IPS-20b (cell line): ENCODE results near the gene MAGI2.

Source experiments
- H3K27ac ChIP-seq: one replicate; pipeline ENCODE4 v1.5.1; 2013; ENCODE audit warnings: low read length
- H3K27me3 ChIP-seq: 2 replicates; pipeline ENCODE4 v1.6.1; 2013; ENCODE audit warnings: mild to moderate bottlenecking, low read length, inconsistent platforms; ENCODE audit not compliant: insufficient read depth
- H3K36me3 ChIP-seq: 2 replicates; pipeline ENCODE4 v1.6.1; 2013; ENCODE audit warnings: low read depth, mild to moderate bottlenecking, inconsistent platforms, low read length, moderate library complexity; ENCODE audit not compliant: insufficient read depth
- H3K4me1 ChIP-seq: 2 replicates; pipeline ENCODE4 v1.6.1; 2013; ENCODE audit warnings: mild to moderate bottlenecking, control low read depth, inconsistent platforms, low read length, moderate library complexity; ENCODE audit not compliant: insufficient read depth
- H3K4me3 ChIP-seq: 2 replicates; pipeline ENCODE4 v1.5.1; 2013; ENCODE audit warnings: mild to moderate bottlenecking, low read length, inconsistent platforms
- H3K9ac ChIP-seq: 2 replicates; pipeline ENCODE4 v1.6.1; 2013; ENCODE audit warnings: low read depth, mild to moderate bottlenecking, inconsistent platforms, low read length, moderate library complexity
- H3K9me3 ChIP-seq: 2 replicates; pipeline ENCODE4 v1.6.1; 2013; ENCODE audit warnings: mild to moderate bottlenecking, low read depth, low read length, inconsistent platforms; ENCODE audit not compliant: insufficient read depth

MAGI2 gene

GRCh38 chr7:78130446-78131215 is 1322.8 kb downstream of the MAGI2 start:
- H3K4me1 ChIP-seq, result peaks cover 20% of the 10 kb centered on the region; the same call in 1 of the 2 replicates
- no peak overlapping the region for H3K4me3 ChIP-seq
- H3K36me3 ChIP-seq, result no peaks in the 10 kb centered on the region; the same call in 1 of the 2 replicates
- H3K27me3 ChIP-seq, result no peaks in the 10 kb centered on the region
- H3K9me3 ChIP-seq, result no peaks in the 10 kb centered on the region
- H3K9ac ChIP-seq, result no peak overlapping the region
- H3K27ac ChIP-seq, result no peak overlapping the region

- Histone ChIP-seq H3K9ac (no peak overlapping the region), H3K27ac (no peak overlapping the region), H3K36me3 (no peaks in the 10 kb centered on the region; the same call in 1 of the 2 replicates), H3K27me3 (no peaks in the 10 kb centered on the region), H3K4me1 (peaks cover 20% of the 10 kb centered on the region; the same call in 1 of the 2 replicates), H3K9me3 (no peaks in the 10 kb centered on the region), H3K4me3 (no peak overlapping the region)
Measured at GRCh38 chr7:78129865-78130264, 1323.6 kb downstream of the MAGI2 start.

DNA sequence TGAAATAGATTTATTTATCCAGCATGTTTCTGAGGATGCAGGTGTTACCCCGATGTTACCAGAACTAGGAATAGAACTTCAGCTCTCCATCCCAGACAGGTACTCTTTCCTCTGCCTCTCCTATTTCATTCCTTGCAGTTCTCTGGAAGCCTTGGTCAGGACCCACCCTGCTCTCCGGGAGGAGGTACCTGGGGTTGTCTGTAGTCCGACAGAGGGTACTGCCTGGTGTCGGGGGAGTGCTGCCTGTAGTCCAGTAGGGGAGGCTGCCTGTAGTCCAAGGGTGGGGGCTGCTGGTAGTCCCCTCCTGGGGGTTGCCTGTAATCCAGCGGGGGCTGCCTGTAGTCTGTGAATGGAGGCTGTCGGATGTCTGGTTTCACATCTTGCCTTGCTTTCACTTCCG is 1326.5 kb downstream of the MAGI2 start:
- Histone ChIP-seq H3K4me1 (peaks cover 20% of the 10 kb centered on the region; the same call in 1 of the 2 replicates), H3K9me3 (no peaks in the 10 kb centered on the region), H3K27ac (no peak overlapping the region), H3K4me3 (no peak overlapping the region), H3K9ac (no peak overlapping the region), H3K27me3 (no peaks in the 10 kb centered on the region), H3K36me3 (no peaks in the 10 kb centered on the region; the same call in 1 of the 2 replicates)

DNA sequence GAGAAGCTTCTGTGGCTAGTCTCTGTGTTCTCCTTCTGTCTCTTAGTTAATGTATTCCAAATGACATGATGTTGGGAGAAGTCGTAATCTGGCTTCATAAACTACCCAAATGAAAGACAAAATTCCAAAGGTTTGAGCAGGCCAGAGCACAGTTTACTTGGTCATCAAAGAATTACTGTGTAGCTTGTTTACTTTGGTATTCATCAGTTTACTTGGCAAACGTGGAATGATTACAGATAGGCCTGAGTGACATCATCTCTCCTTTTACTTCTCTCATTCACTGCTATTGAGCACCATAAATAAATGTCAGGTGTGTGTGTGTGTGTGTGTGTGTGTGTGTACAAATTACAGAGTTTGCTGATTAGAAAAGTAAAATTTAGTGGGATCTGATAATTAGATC is 1327.6 kb downstream of the MAGI2 start:
- peaks cover 20% of the 10 kb centered on the region; the same call in 1 of the 2 replicates for H3K4me1 ChIP-seq
- no peak overlapping the region for H3K4me3 ChIP-seq
- H3K9ac ChIP-seq, result no peak overlapping the region
- no peaks in the 10 kb centered on the region for H3K9me3 ChIP-seq
- no peaks in the 10 kb centered on the region; the same call in 1 of the 2 replicates for H3K36me3 ChIP-seq
- H3K27ac ChIP-seq, result no peak overlapping the region
- no peaks in the 10 kb centered on the region for H3K27me3 ChIP-seq

DNA sequence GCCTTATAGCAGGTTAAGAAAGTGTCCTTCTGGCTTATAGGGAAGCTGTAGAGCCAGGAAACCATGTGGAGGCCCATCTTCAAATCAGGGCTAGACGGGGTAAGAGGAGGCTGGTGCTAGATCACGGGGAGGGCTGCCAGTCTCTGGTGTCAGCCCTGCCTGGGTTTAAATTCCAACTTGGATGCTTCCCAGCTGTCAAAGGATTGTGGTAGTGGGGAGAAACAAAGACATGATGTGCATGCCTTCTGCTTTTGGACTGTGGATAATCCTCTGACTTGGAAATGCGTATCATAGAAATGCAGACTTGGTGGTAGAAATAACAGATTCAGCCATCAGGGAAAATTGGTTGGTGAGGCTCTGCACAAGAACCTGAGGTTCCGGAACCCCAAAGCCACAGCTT is 1329.3 kb downstream of the MAGI2 start:
- Histone ChIP-seq H3K9me3 (no peaks in the 10 kb centered on the region), H3K27ac (no peak overlapping the region), H3K4me1 (peaks cover 9% of the 10 kb centered on the region; the same call in 1 of the 2 replicates), H3K4me3 (no peak overlapping the region), H3K36me3 (no peaks in the 10 kb centered on the region; the same call in 1 of the 2 replicates), H3K27me3 (no peaks in the 10 kb centered on the region), H3K9ac (no peak overlapping the region)

DNA sequence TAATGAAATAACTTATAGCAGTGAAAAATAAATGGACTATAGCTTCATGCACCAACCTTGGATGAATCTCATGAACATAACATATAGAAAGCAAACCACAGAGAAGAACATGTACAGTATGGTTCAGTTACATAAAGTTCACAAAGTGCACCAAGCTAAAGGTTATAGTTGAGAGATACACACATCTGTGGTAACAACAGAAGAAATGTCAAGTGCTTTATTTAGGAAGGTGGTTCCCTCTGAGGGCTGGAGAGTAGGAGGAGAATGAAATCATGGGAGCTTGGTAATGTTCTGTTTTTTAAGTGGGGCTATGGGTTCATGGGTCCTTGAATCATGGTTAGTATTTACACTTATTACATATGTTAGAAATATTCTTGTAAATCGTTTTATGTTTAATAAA is 1331.6 kb downstream of the MAGI2 start:
- H3K36me3 ChIP-seq, result no peaks in the 10 kb centered on the region; the same call in 1 of the 2 replicates
- H3K4me1 ChIP-seq, result peaks cover 9% of the 10 kb centered on the region; the same call in 1 of the 2 replicates
- H3K4me3 ChIP-seq, result no peak overlapping the region
- no peaks in the 10 kb centered on the region for H3K27me3 ChIP-seq
- no peaks in the 10 kb centered on the region for H3K9me3 ChIP-seq
- no peak overlapping the region for H3K9ac ChIP-seq
- H3K27ac ChIP-seq, result no peak overlapping the region

DNA sequence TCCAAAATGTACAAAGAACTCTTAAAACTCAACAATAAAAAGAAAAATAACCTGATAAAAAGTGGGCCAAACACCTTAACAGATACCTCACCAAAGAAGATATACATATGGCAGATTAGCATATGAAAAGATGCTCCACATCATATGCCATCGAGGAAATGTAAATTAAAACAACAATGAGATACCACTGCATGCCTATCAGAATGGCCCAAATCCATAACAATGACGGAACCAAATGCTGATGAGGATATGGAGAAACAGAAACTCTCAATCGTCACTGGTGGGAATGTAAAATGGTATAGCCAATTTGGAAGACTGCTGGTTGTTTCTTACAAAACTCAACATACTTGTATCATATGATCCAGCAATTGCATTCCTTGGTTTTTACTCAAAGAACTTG is 1335.0 kb downstream of the MAGI2 start:
- Histone ChIP-seq H3K9ac (peak overlapping the region; percentile 22; the same call in 1 of the 2 replicates), H3K27ac (peak overlapping the region; percentile 77), H3K36me3 (no peaks in the 10 kb centered on the region), H3K4me3 (peak overlapping the region; percentile 23), H3K27me3 (no peaks in the 10 kb centered on the region), H3K4me1 (peaks cover 9% of the 10 kb centered on the region; the same call in 1 of the 2 replicates), H3K9me3 (no peaks in the 10 kb centered on the region)

DNA sequence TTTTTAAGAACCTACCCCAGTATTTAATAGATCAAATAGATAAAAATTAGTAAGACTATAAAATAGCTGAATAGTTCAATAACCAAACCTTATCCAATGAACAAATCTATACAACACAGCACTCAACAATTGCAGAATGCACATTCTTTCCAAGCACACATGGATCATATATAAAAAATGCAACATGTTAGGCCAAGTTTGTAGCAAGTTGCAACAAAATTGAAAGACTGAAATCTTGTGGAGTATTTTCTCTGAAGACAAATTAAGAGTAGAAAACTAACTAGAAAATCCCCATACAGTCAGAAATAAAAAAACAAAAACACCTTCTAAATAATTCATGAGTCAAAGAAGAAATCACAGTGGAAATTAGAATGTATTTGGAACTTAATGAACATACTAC is 1337.6 kb downstream of the MAGI2 start:
- Histone ChIP-seq H3K9me3 (no peaks in the 10 kb centered on the region), H3K4me3 (no peak overlapping the region), H3K4me1 (peaks cover 28% of the 10 kb centered on the region), H3K27ac (no peak overlapping the region), H3K27me3 (no peaks in the 10 kb centered on the region), H3K36me3 (no peaks in the 10 kb centered on the region), H3K9ac (no peak overlapping the region)

GRCh38 chr7:78114993-78115392 is 1338.5 kb downstream of the MAGI2 start:
- no peaks in the 10 kb centered on the region for H3K36me3 ChIP-seq
- no peaks in the 10 kb centered on the region for H3K27me3 ChIP-seq
- no peak overlapping the region for H3K9ac ChIP-seq
- no peaks in the 10 kb centered on the region for H3K9me3 ChIP-seq
- H3K4me1 ChIP-seq, result peaks cover 35% of the 10 kb centered on the region
- no peak overlapping the region for H3K4me3 ChIP-seq
- no peak overlapping the region for H3K27ac ChIP-seq

- H3K4me3 ChIP-seq, result no peak overlapping the region
- no peak overlapping the region for H3K27ac ChIP-seq
- no peaks in the 10 kb centered on the region for H3K27me3 ChIP-seq
- no peaks in the 10 kb centered on the region for H3K9me3 ChIP-seq
- H3K4me1 ChIP-seq, result peaks cover 27% of the 10 kb centered on the region
- no peaks in the 10 kb centered on the region for H3K36me3 ChIP-seq
- no peak overlapping the region for H3K9ac ChIP-seq
Measured at GRCh38 chr7:78112488-78112887, 1341.0 kb downstream of the MAGI2 start.

DNA sequence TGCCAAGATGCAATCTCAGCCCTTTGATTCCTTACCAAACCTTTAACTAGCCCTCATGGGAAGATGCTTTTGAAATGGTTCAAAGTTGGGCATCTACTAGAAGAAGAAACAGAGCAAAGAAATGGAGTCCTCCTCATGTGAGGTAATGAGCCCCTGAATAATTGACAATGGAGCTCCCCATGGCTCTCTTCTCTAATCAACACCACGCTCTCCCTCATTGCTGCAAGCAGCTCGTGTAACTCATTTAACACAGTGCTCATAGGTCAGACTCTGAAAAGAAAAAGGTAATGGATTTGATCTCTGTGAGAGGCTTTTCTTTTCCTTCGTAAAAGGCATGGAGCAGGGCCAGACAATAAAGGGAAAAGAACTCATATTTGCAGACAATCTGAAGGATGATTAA is 1342.1 kb downstream of the MAGI2 start:
- no peak overlapping the region for H3K9ac ChIP-seq
- H3K4me3 ChIP-seq, result peak overlapping the region; percentile 26; the same call in 1 of the 2 replicates
- H3K27ac ChIP-seq, result no peak overlapping the region
- no peaks in the 10 kb centered on the region for H3K9me3 ChIP-seq
- no peaks in the 10 kb centered on the region for H3K27me3 ChIP-seq
- peaks cover 27% of the 10 kb centered on the region for H3K4me1 ChIP-seq
- no peaks in the 10 kb centered on the region for H3K36me3 ChIP-seq

- Histone ChIP-seq H3K4me1 (no peaks in the 10 kb centered on the region), H3K27me3 (no peaks in the 10 kb centered on the region), H3K9ac (no peak overlapping the region), H3K9me3 (no peaks in the 10 kb centered on the region), H3K4me3 (no peak overlapping the region), H3K27ac (no peak overlapping the region), H3K36me3 (no peaks in the 10 kb centered on the region)
Measured at GRCh38 chr7:78103475-78103874, 1350.0 kb downstream of the MAGI2 start.
